ENCODE results near the gene ZBTB34.
A peak's percentile ranks its signal among the peaks of the same experiment; 100 is the strongest.
"Not testable (repeated sequence)": the region's sequence is repeated elsewhere in the genome, so short reads cannot be mapped to it uniquely, and the experiment has no call there.

ZBTB34 gene, protein sequence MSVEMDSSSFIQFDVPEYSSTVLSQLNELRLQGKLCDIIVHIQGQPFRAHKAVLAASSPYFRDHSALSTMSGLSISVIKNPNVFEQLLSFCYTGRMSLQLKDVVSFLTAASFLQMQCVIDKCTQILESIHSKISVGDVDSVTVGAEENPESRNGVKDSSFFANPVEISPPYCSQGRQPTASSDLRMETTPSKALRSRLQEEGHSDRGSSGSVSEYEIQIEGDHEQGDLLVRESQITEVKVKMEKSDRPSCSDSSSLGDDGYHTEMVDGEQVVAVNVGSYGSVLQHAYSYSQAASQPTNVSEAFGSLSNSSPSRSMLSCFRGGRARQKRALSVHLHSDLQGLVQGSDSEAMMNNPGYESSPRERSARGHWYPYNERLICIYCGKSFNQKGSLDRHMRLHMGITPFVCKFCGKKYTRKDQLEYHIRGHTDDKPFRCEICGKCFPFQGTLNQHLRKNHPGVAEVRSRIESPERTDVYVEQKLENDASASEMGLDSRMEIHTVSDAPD

DNA sequence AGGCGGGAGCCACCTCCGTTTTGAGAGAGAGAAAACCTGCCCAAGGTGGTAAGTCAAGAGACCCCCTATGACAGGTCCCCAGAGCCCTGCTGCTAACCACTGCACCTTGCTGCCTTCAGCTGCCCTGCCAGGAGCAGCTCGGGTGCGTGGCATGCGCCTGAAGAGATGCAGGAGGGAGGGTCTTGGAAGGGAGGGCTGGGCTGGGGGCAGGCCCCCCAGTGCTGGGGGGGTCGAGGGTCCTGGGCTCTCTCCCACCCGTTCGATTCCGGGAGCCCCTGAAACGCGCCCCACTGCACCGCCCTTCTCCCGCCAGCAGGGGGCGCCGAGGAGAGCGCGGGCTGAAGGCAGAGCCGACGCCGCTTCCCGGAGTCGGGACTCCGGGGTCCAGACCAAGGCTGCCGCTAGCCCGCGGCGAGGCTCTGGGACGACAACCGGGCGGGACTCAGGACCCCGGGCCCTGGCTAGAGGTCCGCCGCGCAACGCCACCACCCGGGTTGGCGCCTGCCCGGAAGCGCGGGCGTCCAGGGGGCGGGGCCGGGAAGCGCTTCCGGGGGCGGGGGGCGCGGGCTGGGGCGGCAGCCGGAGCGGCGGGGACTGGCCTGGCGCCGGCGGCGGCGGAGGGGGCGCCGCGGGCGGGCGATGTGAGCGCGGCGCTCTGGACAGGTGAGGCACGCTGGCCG is at the start of gene ZBTB34:
TSS of gene ZBTB34 (plus strand) at position 563 of the 680 bp plus-strand sequence. CDS start 18,761 bp downstream, outside the sequence.
- DNase-seq (ENCODE audit: low read depth): peak; percentile 64

DNA sequence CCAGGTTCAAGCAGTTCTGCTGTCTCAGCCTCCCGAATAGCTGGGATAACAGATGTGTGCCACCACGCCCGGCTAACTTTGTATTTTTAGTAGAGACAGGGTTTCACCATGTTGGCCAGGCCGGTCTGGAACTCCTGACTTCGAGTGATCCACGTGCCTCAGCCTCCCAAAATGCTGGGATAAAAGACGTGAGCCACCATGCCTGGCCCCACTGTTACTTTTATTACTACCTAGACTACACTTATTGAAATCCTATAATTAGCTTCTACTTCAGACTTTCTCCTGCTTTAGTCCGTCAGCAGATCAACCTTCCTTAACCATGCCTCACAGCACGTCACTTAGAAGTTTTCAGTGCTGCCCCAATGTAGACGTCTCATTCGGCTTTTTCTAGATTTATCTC is 47.4 kb upstream of the ZBTB34 start:
- no peak for DNase-seq (ENCODE audit: low read depth)

DNA sequence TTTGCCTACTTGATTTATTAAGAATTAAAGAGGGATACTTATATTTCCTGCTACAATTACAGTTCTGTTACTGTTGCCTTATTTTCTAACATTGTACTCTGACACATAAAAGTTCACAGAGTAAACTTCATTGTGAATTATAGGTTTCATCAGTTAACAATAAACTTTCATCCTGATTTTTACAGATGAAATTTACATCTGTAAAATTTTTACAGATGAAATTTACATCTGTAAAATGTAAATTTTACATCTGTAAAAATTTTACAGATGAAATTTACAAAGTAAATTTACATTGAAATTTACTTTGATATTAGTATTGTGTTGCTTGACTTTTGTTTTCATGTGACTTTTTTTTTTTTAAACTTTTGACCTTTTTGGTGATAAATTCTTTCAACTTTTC is 46.3 kb upstream of the ZBTB34 start:
- no peak for DNase-seq (ENCODE audit: low read depth)

DNA sequence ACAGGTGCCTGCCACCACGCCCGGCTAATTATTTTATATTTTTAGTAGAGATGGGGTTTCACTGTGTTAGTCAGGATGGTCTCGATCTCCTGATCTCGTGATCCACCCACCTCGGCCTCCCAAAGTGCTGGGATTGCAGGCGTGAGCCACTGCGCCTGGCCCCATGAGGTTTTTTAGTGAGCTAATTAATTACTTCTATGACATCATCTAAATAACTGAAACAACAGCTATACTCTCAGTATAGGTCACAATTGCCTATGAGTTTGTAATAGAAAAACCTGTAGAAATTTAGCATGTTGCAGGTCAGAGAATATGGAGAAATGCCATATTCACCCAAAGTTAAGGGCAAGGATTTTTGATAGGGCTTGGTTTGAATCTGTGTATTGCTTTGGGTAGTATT is 42.8 kb upstream of the ZBTB34 start:
- not testable (repeated sequence) for DNase-seq (ENCODE audit: low read depth)

DNA sequence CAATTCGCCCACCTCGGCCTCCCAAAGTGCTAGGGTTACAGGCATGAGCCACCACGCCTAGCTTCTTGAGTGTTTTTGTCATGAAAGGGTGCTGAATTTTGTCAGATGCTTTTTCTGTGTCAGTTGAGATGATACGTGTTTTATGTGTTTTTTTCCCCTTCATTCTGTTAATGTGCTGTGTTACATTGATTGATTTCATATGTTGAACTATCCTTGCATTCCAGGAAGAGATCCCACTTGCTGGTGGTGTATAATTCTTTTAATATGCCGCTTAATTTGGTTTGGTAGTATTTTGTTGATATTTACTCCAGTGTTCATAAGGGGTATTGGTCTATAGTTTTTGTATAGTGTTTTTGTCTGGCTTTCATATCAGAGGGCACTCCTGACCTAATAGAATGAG is 42.0 kb upstream of the ZBTB34 start:
- DNase-seq (ENCODE audit: low read depth): no peak

DNA sequence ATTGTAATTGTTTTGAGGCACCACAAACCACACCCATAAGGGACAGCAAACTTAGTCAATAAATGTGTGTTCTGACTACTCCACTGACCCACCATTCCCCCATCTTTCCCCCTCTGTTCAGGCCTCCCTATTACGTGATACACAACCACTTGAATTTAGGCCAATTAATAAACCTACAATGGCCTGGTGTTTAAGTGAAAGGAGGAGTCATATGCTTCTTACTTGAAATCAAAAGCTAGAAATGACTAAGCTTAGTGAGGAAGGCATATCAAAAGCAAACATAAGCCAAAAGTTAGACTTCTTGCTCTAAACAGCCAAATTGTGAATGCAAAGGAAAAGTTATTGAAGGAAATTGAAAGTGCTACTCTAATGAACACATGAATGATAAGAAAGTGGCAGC is 41.0 kb upstream of the ZBTB34 start:
- no peak for DNase-seq (ENCODE audit: low read depth)

DNA sequence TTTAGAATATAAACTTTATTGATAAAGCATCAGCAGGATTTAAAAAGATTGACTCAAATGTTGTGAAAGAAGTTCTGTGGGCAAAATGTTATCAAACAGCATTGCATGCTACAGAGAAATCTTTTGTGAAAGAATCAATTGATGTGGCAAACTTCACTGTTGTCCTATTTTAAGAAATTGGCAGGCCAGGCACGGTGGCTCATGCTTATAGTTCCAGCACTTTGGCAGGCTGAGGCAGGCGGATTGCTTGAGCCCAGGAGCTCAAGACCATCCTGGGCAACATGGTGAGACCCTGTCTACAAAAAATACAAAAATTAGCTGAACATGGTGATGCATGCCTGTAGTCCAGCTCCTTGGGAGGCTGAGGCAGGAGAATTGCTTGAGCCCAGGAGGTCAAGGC is 38.2 kb upstream of the ZBTB34 start:
- DNase-seq (ENCODE audit: low read depth): no peak

DNA sequence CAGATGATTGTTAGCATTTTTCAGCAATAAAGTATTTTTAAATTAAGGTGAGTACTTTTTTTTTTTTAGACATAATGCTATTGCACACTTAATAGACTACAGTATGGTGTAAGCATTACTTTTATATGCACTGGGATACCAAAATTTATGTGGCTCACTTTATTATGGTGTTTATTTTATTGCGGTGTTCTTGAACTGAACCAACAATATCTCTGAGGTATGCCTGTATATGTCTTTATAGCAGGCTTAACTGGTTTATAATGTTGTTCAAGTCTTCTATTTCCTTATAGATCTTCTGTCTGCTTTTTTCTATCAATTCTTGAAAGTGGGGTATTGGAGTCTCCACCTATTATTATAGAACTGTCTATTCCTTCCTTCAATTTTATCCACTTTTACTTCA is 37.6 kb upstream of the ZBTB34 start:
- no peak for DNase-seq (ENCODE audit: low read depth)

DNA sequence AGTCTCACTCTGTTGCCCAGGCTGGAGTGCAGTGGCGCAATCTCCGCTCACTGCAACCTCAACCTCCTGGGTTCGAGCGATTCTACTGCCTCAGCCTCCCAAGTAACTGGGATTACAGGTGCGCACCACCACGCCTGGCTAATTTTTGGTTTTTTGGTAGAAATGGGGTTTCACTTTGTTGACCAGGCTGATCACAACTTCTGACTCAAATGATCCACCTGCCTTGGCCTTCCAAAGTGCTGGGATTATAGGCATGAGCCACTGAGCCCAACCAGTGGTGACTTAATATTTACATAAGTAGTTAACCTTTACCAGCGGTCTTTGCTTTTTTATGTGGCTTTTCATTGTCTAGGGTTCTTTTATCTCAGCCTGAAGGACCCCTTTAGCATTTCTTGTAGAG is 36.4 kb upstream of the ZBTB34 start:
- not testable (repeated sequence) for DNase-seq (ENCODE audit: low read depth)

DNA sequence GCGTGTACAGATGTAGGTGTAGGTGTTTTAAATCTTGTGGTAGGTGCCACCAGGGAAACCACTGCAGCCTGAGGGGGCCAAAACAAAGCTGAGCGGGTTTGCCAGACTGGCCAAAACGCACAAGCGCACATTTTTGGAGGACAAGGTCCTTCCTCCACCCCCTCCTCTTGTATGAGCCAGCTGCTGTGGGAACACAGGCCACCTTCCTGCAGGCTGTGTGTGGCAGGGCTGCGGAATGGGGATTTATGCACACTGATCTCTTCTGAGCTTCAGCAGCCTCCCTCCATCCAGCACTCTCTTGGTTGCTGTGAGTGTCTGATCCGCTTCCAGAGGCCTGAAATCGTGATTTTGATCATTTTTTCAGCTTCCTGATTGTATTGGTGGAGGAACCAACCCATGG is 33.2 kb upstream of the ZBTB34 start:
- DNase-seq (ENCODE audit: low read depth): no peak

DNA sequence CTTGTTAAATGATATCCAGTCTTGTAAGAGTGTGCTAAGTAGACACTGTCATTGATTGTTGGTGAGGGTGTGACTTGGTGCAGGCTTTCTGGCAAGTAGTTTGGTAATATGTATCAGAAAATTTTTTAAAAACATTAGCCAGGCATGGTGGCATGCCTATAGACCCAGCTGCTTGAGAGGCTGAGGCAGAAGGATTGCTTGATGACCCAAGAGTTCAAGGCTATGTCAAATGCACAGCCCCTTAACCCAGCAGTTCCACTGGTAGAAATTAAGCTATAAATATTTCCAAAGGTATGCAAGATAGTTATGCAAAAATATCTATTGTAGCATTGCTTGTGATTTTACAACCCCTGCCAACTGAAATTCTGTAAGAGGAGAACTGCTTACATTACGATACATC is 31.4 kb upstream of the ZBTB34 start:
- DNase-seq (ENCODE audit: low read depth): no peak

DNA sequence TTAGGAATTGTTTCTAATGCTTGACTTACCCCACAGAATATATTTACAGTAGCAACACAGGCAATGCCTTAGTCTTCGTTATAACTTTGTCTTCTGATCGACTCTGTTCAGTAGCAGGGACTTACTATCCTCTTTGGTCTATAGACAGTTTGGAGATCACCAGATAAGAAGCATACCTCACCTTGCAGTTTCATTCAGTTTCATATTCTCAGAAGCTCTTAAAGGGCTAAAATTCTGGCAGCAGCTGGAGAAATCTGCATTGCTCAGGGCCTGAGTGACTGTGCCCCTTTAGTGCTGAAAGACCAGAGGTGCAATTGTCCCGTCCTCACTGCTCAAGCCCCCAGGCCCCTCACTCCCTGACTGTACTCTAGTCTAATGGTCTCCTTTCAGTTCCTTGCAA is 29.6 kb upstream of the ZBTB34 start:
- DNase-seq (ENCODE audit: low read depth): no peak

DNA sequence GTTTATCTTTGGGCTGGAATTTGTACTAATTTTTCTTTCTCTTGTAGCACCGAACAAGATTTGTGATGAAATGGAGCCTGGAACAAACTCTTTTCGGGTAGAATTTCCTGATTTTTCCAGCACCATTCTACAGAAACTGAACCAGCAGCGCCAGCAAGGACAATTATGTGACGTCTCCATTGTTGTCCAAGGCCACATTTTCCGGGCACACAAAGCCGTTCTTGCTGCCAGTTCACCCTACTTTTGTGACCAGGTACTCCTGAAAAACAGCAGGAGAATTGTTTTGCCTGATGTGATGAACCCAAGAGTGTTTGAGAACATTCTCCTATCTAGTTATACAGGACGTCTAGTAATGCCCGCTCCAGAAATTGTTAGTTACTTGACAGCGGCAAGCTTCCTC is 28.0 kb upstream of the ZBTB34 start:
- DNase-seq (ENCODE audit: low read depth): no peak

DNA sequence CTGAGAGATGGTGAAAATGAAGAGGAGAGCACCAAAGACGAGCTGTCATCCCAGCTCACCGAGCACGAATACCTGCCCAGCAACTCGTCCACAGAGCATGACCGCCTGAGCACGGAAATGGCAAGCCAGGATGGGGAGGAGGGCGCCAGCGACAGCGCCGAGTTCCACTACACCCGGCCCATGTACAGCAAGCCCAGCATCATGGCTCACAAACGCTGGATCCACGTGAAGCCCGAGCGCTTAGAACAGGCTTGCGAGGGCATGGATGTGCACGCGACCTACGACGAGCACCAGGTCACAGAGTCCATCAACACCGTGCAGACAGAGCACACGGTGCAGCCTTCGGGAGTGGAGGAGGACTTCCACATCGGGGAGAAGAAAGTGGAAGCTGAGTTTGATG is 27.4 kb upstream of the ZBTB34 start:
- DNase-seq (ENCODE audit: low read depth): no peak

DNA sequence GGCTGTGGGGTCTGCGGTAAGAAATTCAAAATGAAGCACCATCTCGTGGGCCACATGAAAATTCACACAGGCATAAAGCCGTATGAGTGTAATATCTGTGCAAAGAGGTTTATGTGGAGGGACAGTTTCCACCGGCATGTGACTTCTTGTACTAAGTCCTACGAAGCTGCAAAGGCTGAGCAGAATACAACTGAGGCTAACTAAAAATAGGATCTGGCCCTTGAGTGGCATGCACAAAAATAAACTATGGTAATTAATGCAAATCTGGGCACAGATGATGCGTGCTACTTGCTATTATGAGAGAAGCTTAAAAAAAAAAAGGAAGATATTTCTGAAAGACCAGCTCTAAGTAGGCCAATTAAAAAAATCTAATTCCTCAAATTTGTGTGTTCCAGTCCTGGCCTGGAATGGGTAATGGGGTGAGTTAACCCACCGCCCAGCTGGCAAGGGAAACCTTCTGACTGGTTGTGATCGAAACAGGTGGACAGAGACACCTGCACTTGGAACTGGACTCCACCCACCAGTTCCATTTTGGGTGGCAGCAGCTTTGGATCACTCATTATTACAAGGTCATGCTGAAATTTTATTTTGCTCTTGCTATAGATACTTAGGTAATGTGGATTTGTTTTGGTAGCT is 26.6 kb upstream of the ZBTB34 start:
- DNase-seq (ENCODE audit: low read depth): no peak

DNA sequence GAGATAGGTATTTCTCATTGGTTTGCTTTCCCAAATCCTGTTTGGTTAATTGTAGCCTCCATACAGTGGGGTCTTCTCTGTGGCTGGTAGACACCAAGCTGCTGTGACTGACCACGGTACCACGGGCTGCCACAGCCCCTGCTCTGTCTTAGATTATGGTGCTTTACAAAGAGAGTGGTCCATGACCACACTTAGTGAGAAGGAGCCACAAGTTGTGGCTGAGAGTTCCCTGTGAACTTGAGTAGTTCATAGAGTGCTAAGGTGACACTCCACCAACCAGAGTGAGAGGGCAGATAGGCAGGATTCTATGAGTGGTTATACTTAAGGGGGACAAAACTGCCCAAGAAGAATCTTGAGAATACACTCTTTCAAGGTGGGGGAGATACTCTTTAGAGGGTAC is 25.8 kb upstream of the ZBTB34 start:
- DNase-seq (ENCODE audit: low read depth): no peak

DNA sequence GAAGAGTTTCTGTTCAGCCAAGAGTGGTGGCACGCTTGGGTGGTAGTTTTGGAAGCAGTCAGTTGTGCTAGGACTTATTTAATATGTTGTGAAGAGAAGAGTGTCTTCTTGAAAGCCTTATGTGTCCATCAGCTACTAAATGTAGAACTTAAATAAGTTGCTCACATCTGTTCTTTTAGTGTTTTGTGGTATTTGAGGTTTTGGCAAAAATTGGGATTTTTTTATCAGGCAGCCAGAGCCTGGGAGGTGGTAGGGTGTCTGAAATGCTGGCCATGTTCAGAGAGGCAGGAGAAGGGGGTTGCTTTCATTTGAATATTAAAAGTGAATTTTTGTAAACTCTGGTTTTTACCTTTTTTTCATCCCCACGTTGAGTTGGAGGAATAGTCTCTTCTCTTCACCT is 24.2 kb upstream of the ZBTB34 start:
- DNase-seq (ENCODE audit: low read depth): no peak

DNA sequence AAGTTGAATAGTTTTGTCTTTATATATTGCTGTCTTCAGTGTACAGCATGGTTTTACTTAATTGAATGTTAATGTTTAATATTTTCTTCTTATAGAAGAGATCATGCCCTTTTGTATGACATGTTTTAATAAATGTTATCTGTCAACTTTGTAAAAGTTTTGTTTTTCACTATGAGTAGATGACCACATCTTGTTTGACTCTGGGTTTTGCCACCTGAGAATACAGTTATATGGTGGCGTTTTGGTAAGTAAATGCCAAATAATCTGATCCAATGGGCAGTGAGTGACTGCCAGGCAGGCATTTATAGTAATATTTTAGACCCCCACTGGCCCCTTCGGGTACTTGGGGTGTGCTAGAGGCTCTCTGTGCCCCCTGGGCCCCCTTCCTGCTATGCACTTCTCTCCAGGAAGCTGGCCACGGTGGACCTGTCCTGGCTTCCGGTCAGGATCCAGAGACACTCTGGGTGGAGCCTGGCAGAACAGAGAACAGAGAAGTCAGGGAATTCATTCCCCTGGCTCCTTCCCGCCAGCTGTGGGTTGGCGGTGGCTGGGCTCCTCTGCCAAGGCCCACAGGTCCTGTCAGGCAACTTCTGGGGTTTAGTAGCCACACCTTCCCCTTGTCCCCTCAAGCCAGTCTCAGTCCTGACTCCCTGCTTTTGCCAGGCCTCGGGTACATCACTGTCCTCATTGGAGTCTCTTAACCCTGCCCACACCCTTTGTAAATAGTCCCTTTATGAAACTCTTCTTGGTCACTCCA is 22.2 kb upstream of the ZBTB34 start:
- DNase-seq (ENCODE audit: low read depth): no peak

DNA sequence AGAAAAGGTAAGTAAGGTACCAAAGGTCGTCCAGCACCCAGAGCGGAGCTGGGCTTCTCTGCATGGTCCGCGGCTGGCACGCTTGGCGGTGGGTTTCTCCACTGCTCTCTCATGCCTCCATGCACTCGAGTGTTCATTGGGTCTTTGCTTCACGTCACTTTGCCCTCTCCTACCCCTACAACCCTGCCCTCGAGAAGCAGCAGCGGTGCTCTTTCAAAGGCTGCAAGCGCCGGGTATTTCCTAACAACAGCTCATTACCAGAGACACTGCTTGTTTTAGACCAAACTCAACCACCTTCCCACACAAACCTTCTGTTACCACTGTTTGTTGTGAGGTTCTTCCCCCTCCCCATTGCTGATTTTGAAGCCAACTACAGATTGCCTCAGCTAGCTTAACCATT is 21.5 kb upstream of the ZBTB34 start:
- no peak for DNase-seq (ENCODE audit: low read depth)

DNA sequence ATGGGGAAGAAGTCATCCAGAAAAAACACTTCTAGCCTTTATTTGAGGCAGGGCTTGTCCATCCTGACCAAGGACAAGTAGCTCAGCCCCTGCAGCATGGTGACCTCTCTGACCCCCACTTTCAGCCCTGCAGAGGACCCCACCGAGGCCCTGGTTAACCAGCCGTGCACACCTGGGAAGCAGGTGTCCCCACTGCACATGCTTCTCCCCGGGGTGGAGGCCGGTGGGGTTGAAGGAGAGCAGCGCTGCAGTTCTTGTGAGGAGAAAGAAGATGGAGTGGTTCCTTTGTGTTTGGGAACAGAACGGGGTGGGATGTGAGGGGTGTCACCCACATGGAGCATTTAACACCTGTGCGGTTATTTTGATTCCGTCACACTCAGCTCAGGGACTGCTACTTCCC is 21.1 kb upstream of the ZBTB34 start:
- DNase-seq (ENCODE audit: low read depth): no peak

DNA sequence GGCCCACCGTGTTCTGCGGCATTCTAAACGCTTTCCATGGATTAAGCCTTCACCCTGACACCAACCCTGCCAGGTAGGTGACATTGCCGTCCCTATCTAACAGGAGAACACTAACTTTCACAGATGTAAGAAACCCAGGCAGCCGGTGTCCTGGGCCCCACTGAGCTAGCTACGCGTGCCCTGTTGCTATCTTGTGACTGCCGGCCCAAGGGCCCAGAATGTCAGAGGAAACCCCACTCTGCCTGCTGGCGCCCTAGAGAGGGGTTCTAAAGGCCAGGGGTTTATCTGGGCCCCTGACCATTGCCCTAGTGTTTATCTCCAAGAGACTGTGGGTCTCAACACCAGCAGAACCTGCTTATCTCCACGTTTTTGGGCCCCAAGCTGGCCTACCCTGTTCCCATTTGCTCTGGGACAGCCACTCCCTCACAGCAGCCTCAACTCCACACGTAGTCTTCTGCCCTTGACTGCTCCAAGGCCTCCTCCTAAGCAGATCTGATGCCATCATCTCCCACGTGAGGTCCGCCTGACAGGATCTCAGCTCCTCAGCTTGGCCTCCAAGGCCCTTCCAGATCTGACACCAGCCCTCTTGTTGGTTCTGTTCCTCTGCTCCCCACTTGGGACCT is 18.1 kb upstream of the ZBTB34 start:
- no peak for DNase-seq (ENCODE audit: low read depth)

Measured in stimulated activated CD8-positive, alpha-beta memory T cell treated with anti-CD3 and anti-CD28 coated beads, Interleukin-12 subunit alpha, Interleukin-12 subunit beta, amount 100 ng/mL, for 4 hours (primary cell).